Measurements from ENCODE around the gene C1orf21.
"Not testable (repeated sequence)": the region's sequence is repeated elsewhere in the genome, so short reads cannot be mapped to it uniquely, and the experiment has no call there.

Gene C1orf21

GRCh38 chr1:184608581-184608980 lies 221.8 kb downstream of the C1orf21 start:
- peak in 1 of 3 experiments; percentile 10 for DNase-seq

GRCh38 chr1:184608990-184609389 lies 222.2 kb downstream of the C1orf21 start:
- DNase-seq = no peak

- peak; percentile 31 to 89 (median 84) for DNase-seq
These were observed 224.2 kb downstream of the C1orf21 start for GRCh38 chr1:184610876-184611595.

- DNase-seq = not testable (repeated sequence)
These were observed 225.4 kb downstream of the C1orf21 start for GRCh38 chr1:184612229-184612628.

GRCh38 chr1:184614667-184615066 lies 227.8 kb downstream of the C1orf21 start:
- DNase-seq = no peak

- no peak for DNase-seq
These were observed 228.5 kb downstream of the C1orf21 start for GRCh38 chr1:184615301-184615700.

GRCh38 chr1:184616504-184616903 lies 229.7 kb downstream of the C1orf21 start:
- no peak for DNase-seq

- DNase-seq = no peak
These were observed 230.7 kb downstream of the C1orf21 start for GRCh38 chr1:184617433-184618029.

GRCh38 chr1:184618851-184619250 lies 232.0 kb downstream of the C1orf21 start:
- DNase-seq = no peak

GRCh38 chr1:184620469-184620868 lies 233.6 kb downstream of the C1orf21 start:
- no peak for DNase-seq

- no peak for DNase-seq
These were observed 234.4 kb downstream of the C1orf21 start for GRCh38 chr1:184621260-184621659.

- peak in 2 of 3 experiments; percentile 33 to 69 for DNase-seq
These were observed 235.5 kb downstream of the C1orf21 start for GRCh38 chr1:184622136-184622823.

GRCh38 chr1:184623404-184623803 lies 236.6 kb downstream of the C1orf21 start:
- no peak for DNase-seq

- DNase-seq = no peak
These were observed 237.2 kb downstream of the C1orf21 start for GRCh38 chr1:184624051-184624450.

GRCh38 chr1:184624626-184625025 lies 237.8 kb downstream of the C1orf21 start:
- no peak for DNase-seq

GRCh38 chr1:184625271-184625670 lies 238.4 kb downstream of the C1orf21 start:
- no peak for DNase-seq

GRCh38 chr1:184626076-184627006 lies 239.5 kb downstream of the C1orf21 start:
- DNase-seq = no peak

GRCh38 chr1:184627007-184627341 lies 240.1 kb downstream of the C1orf21 start:
- DNase-seq = no peak

- DNase-seq = no peak
These were observed 242.4 kb downstream of the C1orf21 start for GRCh38 chr1:184629266-184629665.

- DNase-seq = no peak
These were observed 243.8 kb downstream of the C1orf21 start for GRCh38 chr1:184630679-184631060.

- no peak for DNase-seq
These were observed 245.8 kb downstream of the C1orf21 start for GRCh38 chr1:184632415-184633175.

- DNase-seq = no peak
These were observed 247.0 kb downstream of the C1orf21 start for GRCh38 chr1:184633785-184634184.
